ENCODE measurements around the gene LTBP3. TPM values are rescaled to one million over a fixed set of nuclear protein-coding genes. Genes with fewer than 3 reads are reported as not detected.

LTBP3 gene
- total and polyA plus RNA-seq, 2 donors (not counting 3 experiments of a cell fraction or from before 2014, with no cell fraction given) = 120 to 209 TPM

GRCh38 chr11:65588199-65589054, 30.3 kb upstream of the LTBP3 start:
- Histone ChIP-seq H3K27me3 (ENCODE audit: control insufficient read depth in 2 of 2, insufficient read depth in 2 of 2, low read length in 2 of 2) (no peaks in the 10 kb centered on the region), H3K9ac (replicated peaks; ENCODE audit: extremely low read depth, insufficient read depth, low read length) (no peak overlapping the region), H3K4me2 (ENCODE audit: insufficient read depth, low read length) (no peak overlapping the region), H2AFZ (ENCODE audit: low read depth, low read length) (no peak overlapping the region), H3K79me2 (ENCODE audit: control insufficient read depth, insufficient read depth, low read length) (no peaks in the 10 kb centered on the region), H4K20me1 (replicated peaks; ENCODE audit: control insufficient read depth, extremely low read depth, insufficient read depth, low read length) (no peaks in the 10 kb centered on the region), H3K9me3 (replicated peaks; ENCODE audit: control insufficient read depth, insufficient read depth, low read length) (no peaks in the 10 kb centered on the region), H3K36me3 (ENCODE audit: control insufficient read depth in 2 of 2, extremely low read depth in 1 of 2, insufficient read depth in 2 of 2, low read length in 2 of 2) (no peaks in the 10 kb centered on the region), H3K4me1 (ENCODE audit: control insufficient read depth, extremely low read depth, insufficient read depth, low read length) (peaks cover 7% of the 10 kb centered on the region), H3K27ac (ENCODE audit: insufficient read depth, low read depth, low read length) (no peak overlapping the region), H3K9me1 (replicated peaks; ENCODE audit: control insufficient read depth, extremely low read depth, insufficient read depth, low read length) (no peaks in the 10 kb centered on the region), H3K4me3 (replicated peaks in 1 of 3; ENCODE audit: insufficient read depth in 1 of 3, low read depth in 1 of 3, low read length in 3 of 3) (no peak overlapping the region)
- BruUV-seq (replicated peaks) = no TSS peak
- ChIA-PET POLR2A (interaction anchor here (0.8 kb wide), 1 partner anchor 50 kb away, joined by 3 read pairs; no protein-coding TSS in a partner anchor), CTCF (interaction anchor here (1.6 to 12.2 kb wide), 5 partner anchors 14 to 117 kb away, joined by 3 to 206 read pairs (median 17); partner anchors contain the start of genes EHBP1L1, FAM89B and ZNRD2)
- TF ChIP-seq, protein P1, sequence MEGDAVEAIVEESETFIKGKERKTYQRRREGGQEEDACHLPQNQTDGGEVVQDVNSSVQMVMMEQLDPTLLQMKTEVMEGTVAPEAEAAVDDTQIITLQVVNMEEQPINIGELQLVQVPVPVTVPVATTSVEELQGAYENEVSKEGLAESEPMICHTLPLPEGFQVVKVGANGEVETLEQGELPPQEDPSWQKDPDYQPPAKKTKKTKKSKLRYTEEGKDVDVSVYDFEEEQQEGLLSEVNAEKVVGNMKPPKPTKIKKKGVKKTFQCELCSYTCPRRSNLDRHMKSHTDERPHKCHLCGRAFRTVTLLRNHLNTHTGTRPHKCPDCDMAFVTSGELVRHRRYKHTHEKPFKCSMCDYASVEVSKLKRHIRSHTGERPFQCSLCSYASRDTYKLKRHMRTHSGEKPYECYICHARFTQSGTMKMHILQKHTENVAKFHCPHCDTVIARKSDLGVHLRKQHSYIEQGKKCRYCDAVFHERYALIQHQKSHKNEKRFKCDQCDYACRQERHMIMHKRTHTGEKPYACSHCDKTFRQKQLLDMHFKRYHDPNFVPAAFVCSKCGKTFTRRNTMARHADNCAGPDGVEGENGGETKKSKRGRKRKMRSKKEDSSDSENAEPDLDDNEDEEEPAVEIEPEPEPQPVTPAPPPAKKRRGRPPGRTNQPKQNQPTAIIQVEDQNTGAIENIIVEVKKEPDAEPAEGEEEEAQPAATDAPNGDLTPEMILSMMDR (IDR thresholded peaks at IDR 0.05; ENCODE audit: extremely low read depth in 1 of 2, insufficient read depth in 1 of 2, low read depth in 1 of 2, low read length in 2 of 2) = peak; percentile 63 to 73
- no peak for TF ChIP-seq JUN (IDR thresholded peaks at IDR 0.05; ENCODE audit: borderline replicate concordance, insufficient read depth, insufficient read length, low read depth)
- intact Hi-C loops (cut with micrococcal nuclease) (loop anchor here (1.0 kb wide), 2 partner anchors 14 to 48 kb away; no protein-coding TSS in a partner anchor), dilution Hi-C loops (cut with MboI; ENCODE audit: extremely low pct_ligation_motif_present, low sequenced_read_pairs) (no loop called here)
- DNase-seq (ENCODE audit: low read depth, low spot score) (peak; percentile 54), FAIRE-seq (peak; percentile 76)

- BruUV-seq (replicated peaks) = no TSS peak
- DNase-seq (ENCODE audit: low read depth, low spot score) (no peak), FAIRE-seq (no peak)
- Histone ChIP-seq H2AFZ (ENCODE audit: low read depth, low read length) (no peak overlapping the region), H3K9me1 (replicated peaks; ENCODE audit: control insufficient read depth, extremely low read depth, insufficient read depth, low read length) (no peaks in the 10 kb centered on the region), H4K20me1 (replicated peaks; ENCODE audit: control insufficient read depth, extremely low read depth, insufficient read depth, low read length) (no peaks in the 10 kb centered on the region), H3K36me3 (ENCODE audit: control insufficient read depth in 2 of 2, extremely low read depth in 1 of 2, insufficient read depth in 2 of 2, low read length in 2 of 2) (no peaks in the 10 kb centered on the region), H3K4me2 (ENCODE audit: insufficient read depth, low read length) (no peak overlapping the region), H3K4me3 (replicated peaks in 1 of 3; ENCODE audit: insufficient read depth in 1 of 3, low read depth in 1 of 3, low read length in 3 of 3) (no peak overlapping the region), H3K79me2 (ENCODE audit: control insufficient read depth, insufficient read depth, low read length) (no peaks in the 10 kb centered on the region), H3K4me1 (ENCODE audit: control insufficient read depth, extremely low read depth, insufficient read depth, low read length) (no peaks in the 10 kb centered on the region), H3K27ac (ENCODE audit: insufficient read depth, low read depth, low read length) (no peak overlapping the region), H3K27me3 (ENCODE audit: control insufficient read depth in 2 of 2, insufficient read depth in 2 of 2, low read length in 2 of 2) (no peaks in the 10 kb centered on the region), H3K9ac (replicated peaks; ENCODE audit: extremely low read depth, insufficient read depth, low read length) (no peak overlapping the region), H3K9me3 (replicated peaks; ENCODE audit: control insufficient read depth, insufficient read depth, low read length) (no peaks in the 10 kb centered on the region)
- TF ChIP-seq JUN (IDR thresholded peaks at IDR 0.05; ENCODE audit: borderline replicate concordance, insufficient read depth, insufficient read length, low read depth) (no peak), POLR2A (IDR thresholded peaks at IDR 0.05; ENCODE audit: low read depth, low read length) (no peak), POLR2AphosphoS5 (IDR thresholded peaks at IDR 0.05; ENCODE audit: insufficient read depth, low read depth, low read length) (no peak), MYC (IDR thresholded peaks at IDR 0.05; ENCODE audit: low read depth, low read length) (no peak), GATA2 (IDR thresholded peaks at IDR 0.05; ENCODE audit: insufficient read depth, insufficient read length, low read depth, low read length) (no peak), FOS (IDR thresholded peaks at IDR 0.05; ENCODE audit: borderline replicate concordance, insufficient read depth, low read length) (no peak), EZH2 (IDR thresholded peaks at IDR 0.05; ENCODE audit: borderline replicate concordance, low read depth, low read length, severe bottlenecking) (no peak)
- TF ChIP-seq, protein P2, sequence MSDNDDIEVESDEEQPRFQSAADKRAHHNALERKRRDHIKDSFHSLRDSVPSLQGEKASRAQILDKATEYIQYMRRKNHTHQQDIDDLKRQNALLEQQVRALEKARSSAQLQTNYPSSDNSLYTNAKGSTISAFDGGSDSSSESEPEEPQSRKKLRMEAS (IDR thresholded peaks at IDR 0.05; ENCODE audit: insufficient read depth, insufficient read length) = no peak
- TF ChIP-seq, protein P1 (IDR thresholded peaks at IDR 0.05; ENCODE audit: extremely low read depth in 1 of 2, insufficient read depth in 1 of 2, low read depth in 1 of 2, low read length in 2 of 2) = no peak
- ChIA-PET CTCF (interaction anchor here (0.9 to 12.2 kb wide), 5 partner anchors 12 to 46 kb away, joined by 3 to 206 read pairs (median 17); partner anchors contain the start of genes EHBP1L1, FAM89B, PCNX3 and ZNRD2), POLR2A (interaction anchor here (0.7 kb wide), 1 partner anchor 21 kb away, joined by 7 read pairs; no protein-coding TSS in a partner anchor)
- dilution Hi-C loops (cut with MboI; ENCODE audit: extremely low pct_ligation_motif_present, low sequenced_read_pairs) = no loop called here
- intact Hi-C loops (cut with micrococcal nuclease) = no loop called here
Measured at GRCh38 chr11:65586676-65587075, 28.5 kb upstream of the LTBP3 start.

Data from endothelial cell of umbilical vein (primary cell).